ENCODE results near the gene NCOA3.

NCOA3 gene

DNA sequence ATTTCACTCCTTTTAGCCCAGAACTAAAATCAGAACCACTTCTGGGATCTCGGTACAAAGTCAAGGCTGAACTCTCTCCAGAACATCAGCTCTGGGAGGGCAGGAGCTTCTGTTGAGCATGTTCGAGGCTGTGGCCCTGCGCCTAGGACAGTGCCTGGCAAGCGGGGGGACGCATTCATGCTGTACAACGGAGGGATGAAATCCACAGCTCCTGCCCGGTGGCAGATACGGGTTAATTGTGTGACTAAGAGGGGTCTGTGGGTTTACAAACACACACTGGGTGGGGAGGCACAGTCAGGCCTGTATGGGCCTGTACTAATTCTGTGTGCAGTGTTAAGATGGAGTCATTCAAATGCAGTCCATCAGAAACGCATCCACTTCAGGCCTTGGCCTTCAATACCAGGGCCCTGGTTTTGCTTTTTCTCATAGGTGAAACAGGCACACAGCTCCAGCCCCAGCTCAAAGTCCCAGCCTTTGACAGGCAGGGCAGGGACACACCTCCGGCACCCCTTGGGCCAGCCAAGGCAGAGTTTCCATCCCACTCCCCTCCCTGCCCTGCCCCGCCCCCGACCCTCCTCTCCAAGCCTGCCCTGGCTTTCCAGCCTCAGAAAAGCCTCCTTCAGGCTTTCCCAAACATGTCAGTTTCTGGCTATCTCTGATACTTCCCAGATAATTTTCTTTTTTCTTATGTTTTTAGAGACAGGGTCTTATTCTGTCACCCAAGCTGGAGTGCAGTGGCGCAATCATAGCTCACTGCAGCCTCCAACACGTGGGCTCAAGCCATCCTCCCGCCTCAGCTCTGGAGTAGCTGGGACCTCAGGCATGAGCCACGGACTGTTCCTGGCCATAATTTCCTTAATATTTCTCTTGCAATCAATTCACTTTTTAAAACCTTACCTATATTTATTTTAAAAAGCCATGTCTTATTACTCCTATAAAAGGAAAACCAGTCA, 173.8 kb downstream of the NCOA3 start:
- Histone ChIP-seq H3K9me3 (no peaks in the 10 kb centered on the region), H3K4me1 (no peaks in the 10 kb centered on the region), H3K36me3 (peaks cover under 1% of the 10 kb centered on the region), H3K4me3 (ENCODE audit: low read depth, low read length) (no peak overlapping the region), H3K27me3 (no peaks in the 10 kb centered on the region)
- no peak for DNase-seq
- TF ChIP-seq, protein P1, sequence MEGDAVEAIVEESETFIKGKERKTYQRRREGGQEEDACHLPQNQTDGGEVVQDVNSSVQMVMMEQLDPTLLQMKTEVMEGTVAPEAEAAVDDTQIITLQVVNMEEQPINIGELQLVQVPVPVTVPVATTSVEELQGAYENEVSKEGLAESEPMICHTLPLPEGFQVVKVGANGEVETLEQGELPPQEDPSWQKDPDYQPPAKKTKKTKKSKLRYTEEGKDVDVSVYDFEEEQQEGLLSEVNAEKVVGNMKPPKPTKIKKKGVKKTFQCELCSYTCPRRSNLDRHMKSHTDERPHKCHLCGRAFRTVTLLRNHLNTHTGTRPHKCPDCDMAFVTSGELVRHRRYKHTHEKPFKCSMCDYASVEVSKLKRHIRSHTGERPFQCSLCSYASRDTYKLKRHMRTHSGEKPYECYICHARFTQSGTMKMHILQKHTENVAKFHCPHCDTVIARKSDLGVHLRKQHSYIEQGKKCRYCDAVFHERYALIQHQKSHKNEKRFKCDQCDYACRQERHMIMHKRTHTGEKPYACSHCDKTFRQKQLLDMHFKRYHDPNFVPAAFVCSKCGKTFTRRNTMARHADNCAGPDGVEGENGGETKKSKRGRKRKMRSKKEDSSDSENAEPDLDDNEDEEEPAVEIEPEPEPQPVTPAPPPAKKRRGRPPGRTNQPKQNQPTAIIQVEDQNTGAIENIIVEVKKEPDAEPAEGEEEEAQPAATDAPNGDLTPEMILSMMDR (IDR thresholded peaks at IDR 0.05; ENCODE audit: low read depth, low read length) = no peak

DNA sequence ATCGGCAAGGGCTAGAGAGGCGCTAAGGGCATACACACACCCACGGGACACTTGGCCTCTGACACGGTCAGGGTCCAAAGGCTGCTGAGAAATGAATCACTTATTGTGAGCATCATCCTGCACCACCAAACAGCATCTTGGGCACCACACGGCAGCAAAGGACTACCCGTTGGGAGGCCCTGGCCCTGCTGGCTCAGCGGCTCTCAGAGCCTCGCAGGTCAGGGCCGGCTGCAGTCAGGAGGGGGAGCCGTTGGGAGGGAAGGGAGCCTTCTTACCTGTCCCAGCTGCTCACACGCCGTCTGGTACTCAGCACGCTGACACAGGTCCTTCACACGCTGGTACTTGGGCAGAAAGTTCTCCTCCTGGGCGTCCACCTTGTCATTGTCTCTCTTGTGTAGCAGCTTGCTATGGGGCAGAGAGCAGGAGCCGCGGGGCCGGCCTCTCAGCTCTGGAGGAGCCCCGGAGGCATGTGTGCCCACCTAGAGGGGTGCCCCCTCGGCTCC, 174.6 kb downstream of the NCOA3 start:
- no peak for DNase-seq
- Histone ChIP-seq H3K4me3 (ENCODE audit: low read depth, low read length) (no peak overlapping the region), H3K36me3 (peaks cover 8% of the 10 kb centered on the region), H3K9me3 (no peaks in the 10 kb centered on the region), H3K4me1 (no peaks in the 10 kb centered on the region), H3K27me3 (no peaks in the 10 kb centered on the region)
- TF ChIP-seq, protein P1 (IDR thresholded peaks at IDR 0.05; ENCODE audit: low read depth, low read length) = no peak

DNA sequence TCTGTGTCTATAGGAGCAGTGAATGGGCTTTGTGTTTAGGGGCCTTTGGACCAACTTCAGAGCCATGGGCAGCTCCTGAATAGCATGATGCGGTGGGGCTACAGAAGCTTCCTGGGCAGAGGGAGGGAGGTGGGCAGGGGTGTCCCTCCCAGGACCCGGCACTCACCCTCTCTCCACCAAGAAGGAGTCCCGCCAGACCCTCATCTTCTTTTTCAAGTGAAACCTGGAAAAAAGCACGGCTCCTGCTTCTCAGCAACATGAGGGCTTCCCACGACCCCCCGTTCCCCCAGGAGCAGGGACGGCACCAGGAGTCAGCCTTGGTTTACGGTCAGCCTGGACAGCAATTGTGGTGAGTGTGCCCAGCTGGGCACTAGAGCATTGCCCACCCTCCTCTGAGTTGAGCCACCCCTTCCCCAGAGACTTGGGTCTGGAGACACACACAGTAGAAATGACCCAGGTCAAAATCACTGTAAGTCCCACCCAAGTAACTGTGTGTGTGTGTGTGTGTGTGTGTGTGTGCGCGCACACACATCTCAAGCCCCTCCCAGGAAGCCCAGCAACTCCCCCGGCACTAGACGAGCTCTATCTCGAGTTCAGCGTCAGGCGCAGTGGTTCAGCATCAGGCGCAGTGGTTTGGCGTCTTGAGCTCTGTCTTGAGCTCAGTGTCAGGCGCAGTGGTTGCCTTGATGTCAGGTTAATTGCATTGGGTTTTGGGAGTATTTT, 175.4 kb downstream of the NCOA3 start:
- DNase-seq = no peak
- Histone ChIP-seq H3K9me3 (no peaks in the 10 kb centered on the region), H3K4me1 (no peaks in the 10 kb centered on the region), H3K4me3 (ENCODE audit: low read depth, low read length) (no peak overlapping the region), H3K36me3 (peaks cover 15% of the 10 kb centered on the region), H3K27me3 (no peaks in the 10 kb centered on the region)
- TF ChIP-seq, protein P1 (IDR thresholded peaks at IDR 0.05; ENCODE audit: low read depth, low read length) = no peak

DNA sequence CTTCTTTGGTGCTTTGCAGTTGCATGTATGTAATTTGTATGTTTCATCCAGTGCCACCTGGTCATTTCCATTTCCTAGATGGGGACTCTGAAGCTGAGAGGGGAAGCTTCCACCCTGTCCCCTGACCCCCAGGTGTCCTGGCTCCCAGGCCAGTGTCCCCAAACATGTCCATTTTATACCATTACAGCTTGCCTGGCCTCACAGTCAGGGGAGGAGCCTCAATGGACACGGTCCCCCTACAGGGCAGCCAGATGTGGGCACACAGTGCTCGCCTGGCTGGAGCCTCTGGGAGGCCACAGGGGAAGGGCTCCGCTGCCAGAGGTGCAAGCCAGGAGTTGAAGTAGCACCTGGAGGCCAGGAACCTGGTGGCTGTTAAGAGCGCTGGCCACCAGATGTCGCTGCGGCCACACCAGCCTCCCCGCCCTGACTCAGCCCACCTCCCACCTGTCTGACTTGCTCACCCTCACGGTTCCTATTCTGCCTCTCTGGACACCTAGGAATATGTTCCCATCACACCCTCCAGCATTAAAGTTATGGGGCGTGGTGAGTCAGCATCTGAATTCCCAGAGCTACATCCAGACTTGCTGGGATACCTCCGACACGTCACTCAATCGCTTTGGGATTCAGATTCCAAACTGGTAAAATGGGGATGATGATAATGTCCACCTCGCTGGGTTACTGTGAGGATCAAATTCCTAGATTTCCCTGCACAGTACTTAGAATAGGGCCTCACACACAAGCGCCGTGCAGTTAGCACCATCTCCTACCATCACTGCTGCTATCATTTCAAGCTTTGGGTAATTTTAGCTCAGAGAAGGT, 176.2 kb downstream of the NCOA3 start:
- Histone ChIP-seq H3K9me3 (no peaks in the 10 kb centered on the region), H3K4me3 (ENCODE audit: low read depth, low read length) (no peak overlapping the region), H3K36me3 (peaks cover 21% of the 10 kb centered on the region), H3K4me1 (no peaks in the 10 kb centered on the region), H3K27me3 (no peaks in the 10 kb centered on the region)
- TF ChIP-seq, protein P1 (IDR thresholded peaks at IDR 0.05; ENCODE audit: low read depth, low read length) = peak; percentile 88
- DNase-seq = peak; percentile 70

DNA sequence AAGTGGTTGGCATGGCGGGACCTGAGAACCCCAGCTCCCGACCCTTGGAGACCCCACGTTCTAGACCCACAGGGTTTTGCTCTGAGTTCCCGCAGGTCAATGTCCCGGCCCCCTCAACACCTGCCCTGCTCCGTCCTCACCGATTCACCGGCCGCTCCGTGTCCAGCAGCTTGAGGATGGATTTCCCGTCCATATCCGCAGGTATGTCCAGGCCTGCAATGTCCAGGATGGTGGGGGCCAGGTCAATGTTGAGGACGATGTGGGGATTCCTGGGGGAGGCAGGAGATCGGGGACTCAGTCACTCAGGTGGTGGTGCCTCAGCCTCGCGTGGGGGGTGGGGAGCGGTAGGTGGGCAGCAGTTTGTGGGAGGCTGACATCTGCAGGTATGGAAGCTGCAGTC, 176.8 kb downstream of the NCOA3 start:
- H3K27me3 ChIP-seq = no peaks in the 10 kb centered on the region
- TF ChIP-seq, protein P1 (IDR thresholded peaks at IDR 0.05; ENCODE audit: low read depth, low read length) = no peak
- H3K36me3 ChIP-seq = peaks cover 26% of the 10 kb centered on the region
- DNase-seq = no peak
- H3K4me1 ChIP-seq = no peaks in the 10 kb centered on the region
- H3K4me3 ChIP-seq (ENCODE audit: low read depth, low read length) = no peak overlapping the region
- H3K9me3 ChIP-seq = no peaks in the 10 kb centered on the region
